ENCODE data around the gene CRACR2B. TPM values are rescaled to one million over a fixed set of nuclear protein-coding genes. Genes with fewer than 3 reads are reported as not detected.

The CRACR2B gene
- total RNA-seq, 1 donor = 0.72 TPM

DNA sequence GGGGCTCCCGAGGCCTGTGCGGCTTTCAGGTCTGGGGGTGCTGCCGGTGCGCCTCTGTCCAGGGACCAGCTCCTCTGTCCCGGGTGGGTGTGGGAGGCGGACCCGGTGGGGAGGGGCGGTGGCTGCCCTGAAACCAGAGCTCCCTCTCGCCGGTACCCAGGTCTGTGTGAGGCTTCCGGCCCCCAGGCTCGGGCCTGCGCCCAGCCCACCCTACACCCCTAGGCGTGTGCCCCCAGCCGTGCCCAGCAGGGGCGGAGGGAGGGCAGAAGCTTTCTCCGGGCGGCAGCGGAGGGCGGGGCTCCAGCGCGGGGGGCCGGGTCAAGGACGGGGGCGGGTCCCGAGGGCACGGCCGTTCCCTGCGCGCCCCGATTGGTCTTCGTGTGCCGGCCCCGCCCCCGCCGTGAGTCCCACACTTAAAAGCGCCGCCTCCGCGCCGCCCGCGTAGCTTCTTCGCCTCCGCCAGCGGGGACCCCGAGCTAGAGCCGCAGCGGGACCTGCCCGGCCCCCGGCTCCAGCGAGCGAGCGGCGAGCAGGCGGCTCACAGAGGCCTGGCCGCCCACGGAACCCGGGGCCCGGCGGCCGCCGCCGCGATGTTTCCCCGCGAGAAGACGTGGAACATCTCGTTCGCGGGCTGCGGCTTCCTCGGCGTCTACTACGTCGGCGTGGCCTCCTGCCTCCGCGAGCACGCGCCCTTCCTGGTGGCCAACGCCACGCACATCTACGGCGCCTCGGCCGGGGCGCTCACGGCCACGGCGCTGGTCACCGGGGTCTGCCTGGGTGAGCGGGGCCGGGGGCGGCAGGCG is 8.4 kb upstream of the CRACR2B start:
- H4K20me1 ChIP-seq (ENCODE audit: insufficient read depth, low read length) = peaks cover 29% of the 10 kb centered on the region

GRCh38 chr11:819943-820649 is 7.6 kb upstream of the CRACR2B start:
- Histone ChIP-seq H3K4me1 (ENCODE audit: insufficient read depth, low read length) (peaks cover 28% of the 10 kb centered on the region), H2AFZ (ENCODE audit: low read length) (no peak overlapping the region), H3K27me3 (ENCODE audit: insufficient read depth, low read length) (no peaks in the 10 kb centered on the region), H3K4me3 (ENCODE audit: insufficient read depth, low read length) (peak overlapping the region; percentile 89), H3K4me2 (ENCODE audit: insufficient read depth, low read length) (peak overlapping the region; percentile 88), H4K20me1 (ENCODE audit: insufficient read depth, low read length) (peaks cover 30% of the 10 kb centered on the region), H3K36me3 (ENCODE audit: insufficient read depth, low read length) (peaks cover 12% of the 10 kb centered on the region), H3K27ac (ENCODE audit: low read depth, low read length) (peak overlapping the region; percentile 13), H3K9me3 (ENCODE audit: low read depth, low read length) (no peaks in the 10 kb centered on the region), H3K79me2 (ENCODE audit: insufficient read depth, low read length) (peaks cover 31% of the 10 kb centered on the region)
- TF ChIP-seq CTCF (IDR thresholded peaks at IDR 0.05; ENCODE audit: extremely low read depth, low read depth, low read length) = no peak
- peak; percentile 96 for DNase-seq (ENCODE audit: insufficient read length, low spot score, missing footprints)

More for the DNA sequence above, 8.4 kb upstream of the CRACR2B start:
- Histone ChIP-seq H3K4me2 (ENCODE audit: insufficient read depth, low read length) (peak overlapping the region; percentile 88), H3K9me3 (ENCODE audit: low read depth, low read length) (no peaks in the 10 kb centered on the region), H3K4me3 (ENCODE audit: insufficient read depth, low read length) (peak overlapping the region; percentile 89), H3K79me2 (ENCODE audit: insufficient read depth, low read length) (peaks cover 31% of the 10 kb centered on the region), H3K27me3 (ENCODE audit: insufficient read depth, low read length) (no peaks in the 10 kb centered on the region), H2AFZ (ENCODE audit: low read length) (peak overlapping the region; percentile 51), H3K4me1 (ENCODE audit: insufficient read depth, low read length) (peaks cover 28% of the 10 kb centered on the region), H3K27ac (ENCODE audit: low read depth, low read length) (peak overlapping the region; percentile 81), H3K36me3 (ENCODE audit: insufficient read depth, low read length) (peaks cover 5% of the 10 kb centered on the region)
- DNase-seq (ENCODE audit: insufficient read length, low spot score, missing footprints) = peak; percentile 100
- no peak for TF ChIP-seq CTCF (IDR thresholded peaks at IDR 0.05; ENCODE audit: extremely low read depth, low read depth, low read length)

- peak overlapping the region; percentile 88 for H3K4me2 ChIP-seq (ENCODE audit: insufficient read depth, low read length)
- H3K79me2 ChIP-seq (ENCODE audit: insufficient read depth, low read length) = peaks cover 31% of the 10 kb centered on the region
- DNase-seq (ENCODE audit: insufficient read length, low spot score, missing footprints) = peak; percentile 100
- no peak overlapping the region for H2AFZ ChIP-seq (ENCODE audit: low read length)
- peaks cover 13% of the 10 kb centered on the region for H3K36me3 ChIP-seq (ENCODE audit: insufficient read depth, low read length)
- H3K27ac ChIP-seq (ENCODE audit: low read depth, low read length) = peak overlapping the region; percentile 13
- H3K27me3 ChIP-seq (ENCODE audit: insufficient read depth, low read length) = no peaks in the 10 kb centered on the region
- no peak for TF ChIP-seq CTCF (IDR thresholded peaks at IDR 0.05; ENCODE audit: extremely low read depth, low read depth, low read length)
- peaks cover 28% of the 10 kb centered on the region for H3K4me1 ChIP-seq (ENCODE audit: insufficient read depth, low read length)
- H4K20me1 ChIP-seq (ENCODE audit: insufficient read depth, low read length) = peaks cover 38% of the 10 kb centered on the region
- H3K4me3 ChIP-seq (ENCODE audit: insufficient read depth, low read length) = peak overlapping the region; percentile 89
- no peaks in the 10 kb centered on the region for H3K9me3 ChIP-seq (ENCODE audit: low read depth, low read length)
Measured at GRCh38 chr11:820655-821511, 6.8 kb upstream of the CRACR2B start.
